Activated CD8-positive, alpha-beta T cell treated with anti-CD3 and anti-CD28 coated beads for 36 hours (primary cell): ENCODE results near the gene IL2RA. TPM values are rescaled to one million over a fixed set of nuclear protein-coding genes. Genes with fewer than 3 reads are reported as not detected.
A peak's percentile ranks its signal among the peaks of the same experiment; 100 is the strongest.

Experiments used
- ATAC-seq: fragments of 200-7000 bp; cut with Tn5 transposase; one replicate; pipeline ENCODE4 v1.10.0; 2021; ENCODE audit warnings: mild to moderate bottlenecking, moderate library complexity
- CTCF ChIA-PET: fragments of 350-600 bp; sonication (Branson Sonifier 250); formaldehyde crosslinking; loops from one replicate; lab custom pipeline; 2021; ENCODE audit warnings: antibody characterized with exemption; lab: Charles Lee
- POLR2A ChIA-PET: fragments of 350-600 bp; sonication (Branson Sonifier 250); formaldehyde crosslinking; loops from one replicate; lab custom pipeline; 2021; ENCODE audit warnings: antibody characterized with exemption; lab: Charles Lee
- DNase-seq: peaks from one replicate; pipeline ENCODE4 v3.0.0-alpha.2; 2020
- H3K27ac Mint-ChIP-seq: one replicate; pipeline ENCODE4 v1.8.0; 2021; ENCODE audit warnings: mild to moderate bottlenecking, mixed read lengths
- H3K27me3 Mint-ChIP-seq: one replicate; pipeline ENCODE4 v1.8.0; 2021; ENCODE audit warnings: mixed read lengths
- H3K36me3 Mint-ChIP-seq: one replicate; pipeline ENCODE4 v1.8.0; 2021; ENCODE audit warnings: low read depth, mixed read lengths
- H3K4me1 Mint-ChIP-seq: one replicate; pipeline ENCODE4 v1.8.0; 2021; ENCODE audit warnings: low read depth, mixed read lengths
- H3K4me3 Mint-ChIP-seq: one replicate; pipeline ENCODE4 v1.8.0; 2021; ENCODE audit warnings: mild to moderate bottlenecking, moderate library complexity, mixed read lengths
- H3K9me3 Mint-ChIP-seq: one replicate; pipeline ENCODE4 v1.8.0; 2021; ENCODE audit warnings: mixed read lengths
- CTCF ChIP-seq: fragments of 200-600 bp; IDR thresholded peaks from one replicate; pipeline ENCODE4 v1.8.0; 2022; ENCODE audit warnings: antibody characterized with exemption, mild to moderate bottlenecking
- intact Hi-C: fragments of 100-400 bp; cut with micrococcal nuclease; formaldehyde crosslinking; loops from one replicate; pipeline ENCODE4 v1.10.0; 2022
- total RNA-seq, 2 experiments: library from RNA; stranded (reverse); gene quantifications; one replicate each; pipeline ENCODE4 v1.2.3, GENCODE V29; 2021

The IL2RA gene
- total RNA-seq, 2 experiments from 2014 or later: 868 to 874 TPM

- H3K4me3 Mint-ChIP-seq: peak overlapping the region; percentile 4
- intact Hi-C loops: no loop called here
- peaks cover 93% of the 10 kb centered on the region for H3K4me1 Mint-ChIP-seq
- no peaks in the 10 kb centered on the region for H3K9me3 Mint-ChIP-seq
- ChIA-PET CTCF (no interaction called here), POLR2A (interaction anchor here (2.2 kb wide), 1 partner anchor 23 kb away, joined by 6 read pairs; no protein-coding TSS in a partner anchor)
- ATAC-seq (no peak), DNase-seq (peak; percentile 2)
- TF ChIP-seq CTCF: no peak
- peaks cover 95% of the 10 kb centered on the region for H3K36me3 Mint-ChIP-seq
- H3K27ac Mint-ChIP-seq: peak overlapping the region; percentile 82
- H3K27me3 Mint-ChIP-seq: no peaks in the 10 kb centered on the region
These were observed 22.5 kb downstream of the IL2RA start for GRCh38 chr10:6039711-6040110.

- H3K27ac Mint-ChIP-seq: peak overlapping the region; percentile 75
- DNase-seq: peak; percentile 41
- intact Hi-C loops: no loop called here
- H3K4me3 Mint-ChIP-seq: peak overlapping the region; percentile 5
- H3K9me3 Mint-ChIP-seq: no peaks in the 10 kb centered on the region
- ChIA-PET POLR2A (interaction anchor here (1.0 to 2.5 kb wide), 8 partner anchors 9 to 62 kb away, joined by 3 to 12 read pairs (median 3); no protein-coding TSS in a partner anchor), CTCF (interaction anchor here (0.9 to 2.2 kb wide), 4 partner anchors 24 to 52 kb away, joined by 3 to 7 read pairs (median 5); no protein-coding TSS in a partner anchor)
- no peak for TF ChIP-seq CTCF
- ATAC-seq: peak; percentile 24
- no peaks in the 10 kb centered on the region for H3K27me3 Mint-ChIP-seq
- peaks cover 95% of the 10 kb centered on the region for H3K36me3 Mint-ChIP-seq
- peaks cover 93% of the 10 kb centered on the region for H3K4me1 Mint-ChIP-seq
These were observed 24.0 kb downstream of the IL2RA start for GRCh38 chr10:6038071-6038631.

GRCh38 chr10:6037422-6037821, 24.7 kb downstream of the IL2RA start:
- no peaks in the 10 kb centered on the region for H3K27me3 Mint-ChIP-seq
- ChIA-PET POLR2A (interaction anchor here (0.5 to 2.5 kb wide), 11 partner anchors 10 to 164 kb away, joined by 3 to 12 read pairs (median 3); no protein-coding TSS in a partner anchor), CTCF (interaction anchor here (1.1 to 2.2 kb wide), 3 partner anchors 13 to 49 kb away, joined by 4 to 7 read pairs (median 7); no protein-coding TSS in a partner anchor)
- peaks cover 88% of the 10 kb centered on the region for H3K4me1 Mint-ChIP-seq
- no peaks in the 10 kb centered on the region for H3K9me3 Mint-ChIP-seq
- H3K27ac Mint-ChIP-seq: peak overlapping the region; percentile 75
- intact Hi-C loops: no loop called here
- ATAC-seq (no peak), DNase-seq (peak; percentile 3)
- TF ChIP-seq CTCF: no peak
- peaks cover 94% of the 10 kb centered on the region for H3K36me3 Mint-ChIP-seq
- H3K4me3 Mint-ChIP-seq: peak overlapping the region; percentile 37

GRCh38 chr10:6036861-6037321, 25.3 kb downstream of the IL2RA start:
- Mint-ChIP-seq H3K4me3 (peak overlapping the region; percentile 37), H3K36me3 (peaks cover 95% of the 10 kb centered on the region)

More at GRCh38 chr10:6036861-6037321, 25.3 kb downstream of the IL2RA start:
- peaks cover 84% of the 10 kb centered on the region for H3K4me1 Mint-ChIP-seq
- ChIA-PET CTCF (interaction anchor here (1.1 to 2.2 kb wide), 3 partner anchors 13 to 50 kb away, joined by 4 to 7 read pairs (median 7); no protein-coding TSS in a partner anchor), POLR2A (interaction anchor here (1.1 to 2.5 kb wide), 7 partner anchors 9 to 53 kb away, joined by 3 to 12 read pairs (median 4); no protein-coding TSS in a partner anchor)
- peak overlapping the region; percentile 75 for H3K27ac Mint-ChIP-seq
- no peaks in the 10 kb centered on the region for H3K27me3 Mint-ChIP-seq
- ATAC-seq (peak; percentile 25), DNase-seq (peak; percentile 33)
- intact Hi-C loops: no loop called here
- no peak for TF ChIP-seq CTCF
- H3K9me3 Mint-ChIP-seq: no peaks in the 10 kb centered on the region
